ENCODE data around the gene GYG1.

- TF ChIP-seq CTCF (IDR thresholded peaks at IDR 0.05; ENCODE audit: low read depth, low read length, missing input control) (no peak), YY1 (IDR thresholded peaks at IDR 0.05) (peak; percentile 27), JUND (IDR thresholded peaks at IDR 0.05) (no peak), SP1 (IDR thresholded peaks at IDR 0.05) (peak; percentile 31), ATF3 (IDR thresholded peaks at IDR 0.05) (no peak), RAD21 (IDR thresholded peaks at IDR 0.05) (peak in 1 of 2 donors; percentile 31), MAX (IDR thresholded peaks at IDR 0.05) (no peak), REST (IDR thresholded peaks at IDR 0.05) (no peak), ZBTB33 (IDR thresholded peaks at IDR 0.05) (no peak), TAF1 (conservative IDR thresholded peaks at IDR 0.05) (no peak), EGR1 (IDR thresholded peaks at IDR 0.05; ENCODE audit: low read depth in 2 of 2) (no peak), NR2F2 (IDR thresholded peaks at IDR 0.05) (no peak), GABPA (IDR thresholded peaks at IDR 0.05 in 1 of 2, conservative IDR thresholded peaks at IDR 0.05 in 1 of 2) (no peak)
These were observed 16.1 kb upstream of the GYG1 start for GRCh38 chr3:148975248-148975647.

Data from liver (tissue), 3 donors.